H1 (cell line): ENCODE results near the gene KNDC1. TPM values are rescaled to one million over a fixed set of nuclear protein-coding genes. Genes with fewer than 3 reads are reported as not detected.

ENCODE experiments used
- CTCF ChIA-PET: fragments of 300-600 bp; sonication (Branson Sonifier 250); formaldehyde crosslinking; loops from one replicate; lab custom pipeline; 2021; ENCODE audit not compliant: partially characterized antibody; lab: Charles Lee
- POLR2A ChIA-PET: fragments of 300-600 bp; sonication (Branson Sonifier 250); formaldehyde crosslinking; loops from one replicate; lab custom pipeline; 2021; ENCODE audit warnings: inconsistent platforms; ENCODE audit not compliant: partially characterized antibody; lab: Charles Lee
- DNase-seq, 2 experiments: peaks; one replicate each; pipeline versions ENCODE4 v3.0.0 to v3.0.0-alpha.2; 2010 to 2022; ENCODE audit warnings: low spot score in 2 of 2, low read depth in 1 of 2, mixed read lengths in 1 of 2
- FAIRE-seq: peaks from 2 replicates; lab custom pipeline; 2011; peaks lifted over from hg19 to GRCh38; lab: Jason Lieb, UNC
- H2AFZ ChIP-seq: 2 replicates; pipeline ENCODE4 v1.8.1; 2012; ENCODE audit warnings: low read length, inconsistent platforms
- H2AK5ac ChIP-seq: 2 replicates; pipeline ENCODE4 v1.6.1; 2013; ENCODE audit warnings: low read depth, low read length
- H2BK120ac ChIP-seq: replicated peaks from 2 replicates; pipeline ENCODE3; 2013; ENCODE audit warnings: low read depth, low read length, inconsistent platforms
- H2BK12ac ChIP-seq: 2 replicates; pipeline ENCODE4 v1.6.1; 2013; ENCODE audit warnings: low read depth, low read length
- H2BK15ac ChIP-seq: 2 replicates; pipeline ENCODE4 v1.6.1; 2013; ENCODE audit warnings: low read length
- H2BK20ac ChIP-seq: 2 replicates; pipeline ENCODE4 v1.6.1; 2013; ENCODE audit warnings: low read length
- H2BK5ac ChIP-seq: 2 replicates; pipeline ENCODE4 v1.6.1; 2013; ENCODE audit warnings: low read depth, low read length
- H3K14ac ChIP-seq: 2 replicates; pipeline ENCODE4 v1.6.1; 2013; ENCODE audit warnings: inconsistent platforms; ENCODE audit not compliant: insufficient read length
- H3K18ac ChIP-seq: 2 replicates; pipeline ENCODE4 v1.6.1; 2013; ENCODE audit warnings: low read length; ENCODE audit errors: extremely low read depth
- H3K23ac ChIP-seq: 2 replicates; pipeline ENCODE4 v1.6.1; 2013; ENCODE audit warnings: inconsistent platforms; ENCODE audit not compliant: insufficient read length
- H3K23me2 ChIP-seq: 2 replicates; pipeline ENCODE4 v1.6.1; 2013; ENCODE audit warnings: low read depth, low read length
- H3K27ac ChIP-seq: 2 replicates; pipeline ENCODE4 v1.6.1; 2011; ENCODE audit warnings: low read depth, low read length, inconsistent platforms
- H3K27me3 ChIP-seq, 4 experiments: replicated peaks in 1 of 4; 1 replicate in 1 of 4; 2 replicates in 3 of 4; pipeline versions ENCODE4 v1.6.1 to v1.8.1; 2011 to 2013; ENCODE audit warnings: low read length in 3 of 4, mild to moderate bottlenecking in 3 of 4, inconsistent platforms in 2 of 4, mixed read lengths in 2 of 4, moderate library complexity in 1 of 4; ENCODE audit not compliant: control insufficient read depth in 3 of 4, insufficient read depth in 3 of 4; ENCODE audit errors: extremely low read depth in 1 of 4
- H3K36me3 ChIP-seq, 4 experiments: 2 replicates each; pipeline versions ENCODE4 v1.6.1 to v1.8.1; 2011 to 2013; ENCODE audit warnings: mild to moderate bottlenecking in 4 of 4, low read length in 3 of 4, moderate library complexity in 2 of 4, control low read depth in 1 of 4, inconsistent platforms in 1 of 4; ENCODE audit not compliant: insufficient read depth in 4 of 4, control insufficient read depth in 2 of 4
- H3K4ac ChIP-seq: replicated peaks from 2 replicates; pipeline ENCODE3; 2013; ENCODE audit warnings: low read length, low read depth, mixed read lengths, inconsistent platforms; ENCODE audit not compliant: insufficient read length
- H3K4me1 ChIP-seq, 4 experiments: replicated peaks in 1 of 4; 1 replicate in 1 of 4; 2 replicates in 3 of 4; pipeline versions ENCODE4 v1.6.1 to v1.8.1; 2011 to 2013; ENCODE audit warnings: low read length in 3 of 4, inconsistent platforms in 2 of 4, mixed read lengths in 1 of 4; ENCODE audit not compliant: insufficient read depth in 4 of 4, control insufficient read depth in 3 of 4
- H3K4me2 ChIP-seq, 2 experiments: 2 replicates each; pipeline versions ENCODE4 v1.6.1 to v1.8.1; 2011 to 2013; ENCODE audit warnings: low read depth in 2 of 2, low read length in 2 of 2, control low read depth in 1 of 2, inconsistent platforms in 1 of 2, mild to moderate bottlenecking in 1 of 2; ENCODE audit not compliant: insufficient read depth in 1 of 2
- H3K4me3 ChIP-seq, 4 experiments: fragments of 200-600, 300-600 bp in 1 of 4; sonication (generic), shearing (Covaris generic), sonication (Bioruptor Twin) in 1 of 4; 2 replicates each; pipeline versions ENCODE4 v1.5.1 to v1.8.1; 2011 to 2016; ENCODE audit warnings: low read length in 4 of 4, low read depth in 3 of 4, control low read depth in 2 of 4, inconsistent platforms in 2 of 4, mild to moderate bottlenecking in 2 of 4, mixed read lengths in 1 of 4, moderate library complexity in 1 of 4; ENCODE audit not compliant: insufficient read depth in 2 of 4; ENCODE audit errors: extremely low read depth in 1 of 4
- H3K56ac ChIP-seq: replicated peaks from 2 replicates; pipeline ENCODE3; 2013; ENCODE audit warnings: low read depth, mild to moderate bottlenecking, mixed read lengths, low read length, inconsistent platforms; ENCODE audit not compliant: insufficient read length
- H3K79me1 ChIP-seq: 2 replicates; pipeline ENCODE4 v1.6.1; 2013; ENCODE audit warnings: low read depth, low read length, control low read depth
- H3K79me2 ChIP-seq, 2 experiments: 2 replicates each; pipeline versions ENCODE4 v1.6.1 to v1.8.1; 2012 to 2013; ENCODE audit warnings: low read length in 2 of 2, mild to moderate bottlenecking in 2 of 2, inconsistent platforms in 1 of 2; ENCODE audit not compliant: insufficient read depth in 2 of 2, control insufficient read depth in 1 of 2
- H3K9ac ChIP-seq, 4 experiments: replicated peaks in 1 of 4; 1 replicate in 1 of 4; 2 replicates in 3 of 4; pipeline versions ENCODE4 v1.6.1 to v1.8.1; 2011 to 2013; ENCODE audit warnings: low read depth in 3 of 4, low read length in 3 of 4, control low read depth in 2 of 4, mild to moderate bottlenecking in 2 of 4, moderate library complexity in 2 of 4, inconsistent platforms in 1 of 4; ENCODE audit errors: extremely low read depth in 1 of 4
- H3K9me3 ChIP-seq, 2 experiments: 2 replicates each; pipeline versions ENCODE4 v1.6.1 to v1.8.1; 2012 to 2013; ENCODE audit warnings: mild to moderate bottlenecking in 2 of 2, moderate library complexity in 2 of 2, control low read depth in 1 of 2, inconsistent platforms in 1 of 2, low read depth in 1 of 2, low read length in 1 of 2, mixed read lengths in 1 of 2; ENCODE audit not compliant: insufficient read depth in 2 of 2
- H4K20me1 ChIP-seq, 2 experiments: replicated peaks in 1 of 2; 2 replicates each; pipeline versions ENCODE3 to v1.8.1; 2011 to 2013; ENCODE audit warnings: inconsistent platforms in 2 of 2, low read length in 2 of 2, mild to moderate bottlenecking in 1 of 2; ENCODE audit not compliant: insufficient read depth in 2 of 2, control insufficient read depth in 1 of 2
- H4K5ac ChIP-seq: 2 replicates; pipeline ENCODE4 v1.6.1; 2013; ENCODE audit warnings: low read length, low read depth, mixed read lengths, inconsistent platforms; ENCODE audit not compliant: insufficient read length
- H4K8ac ChIP-seq: 2 replicates; pipeline ENCODE4 v1.8.0; 2013; ENCODE audit warnings: mild to moderate bottlenecking, moderate library complexity, low read length, inconsistent platforms; ENCODE audit not compliant: insufficient read depth; ENCODE audit errors: extremely low read depth
- H4K91ac ChIP-seq: replicated peaks from 2 replicates; pipeline ENCODE3; 2013; ENCODE audit warnings: low read length, mixed read lengths, inconsistent platforms; ENCODE audit not compliant: insufficient read length
- GTF2F1 ChIP-seq: IDR thresholded peaks from 2 replicates; pipeline ENCODE4 v1.6.1; 2012; ENCODE audit warnings: low read depth, low read length, improper control_type of control experiment, borderline replicate concordance
- POLR2A ChIP-seq, 2 experiments: IDR thresholded peaks; 1 replicate in 1 of 2; 2 replicates in 1 of 2; pipeline ENCODE4 v1.6.1; 2011; ENCODE audit warnings: low read depth in 2 of 2, low read length in 2 of 2, mild to moderate bottlenecking in 2 of 2; ENCODE audit errors: control extremely low read depth in 1 of 2
- SRF ChIP-seq: IDR thresholded peaks from 2 replicates; pipeline ENCODE4 v1.6.1; 2011; ENCODE audit warnings: mild to moderate bottlenecking, low read depth, low read length, moderate library complexity
- USF2 ChIP-seq: IDR thresholded peaks from 2 replicates; pipeline ENCODE4 v1.6.1; 2011; ENCODE audit warnings: low read length, improper control_type of control experiment
- WGBS, 2 experiments: shearing (Covaris generic) in 1 of 2; methylation state at CpG; one replicate each; pipeline versions ENCODE4 v1.1.6 to v1.1.7; 2013 to 2015; ENCODE audit warnings: low lambda C conversion rate in 2 of 2, mixed read lengths in 2 of 2, inconsistent platforms in 1 of 2, low coverage in 1 of 2, missing lambda C conversion rate in 1 of 2; ENCODE audit not compliant: insufficient replicate concordance in 2 of 2, insufficient coverage in 1 of 2, insufficient read length in 1 of 2; ENCODE audit errors: extremely low coverage in 1 of 2, missing lambda C conversion rate in 1 of 2; 5-methylcytosine and 5-hydroxymethylcytosine counted together
- polyA plus RNA-seq, 7 experiments: library from polyadenylated mRNA; depleted of rRNA in 3 of 7; stranded (reverse) in 5 of 7; unstranded in 2 of 7; fragments of >200 nt in 5 of 7; fragments of 200-250 nt in 2 of 7; gene quantifications; 1 replicate in 5 of 7; 2 replicates in 1 of 7; 4 replicates in 1 of 7; pipeline versions ENCODE4 v1.2.1 to v1.2.3, GENCODE V29; 2011 to 2013; ENCODE audit warnings: missing spikeins in 2 of 7, mixed read lengths in 2 of 7
- total RNA-seq: library from RNA; stranded (reverse); fragmentation: NEBNext Ultra II Directional; extraction: Animal tissue kit (Norgen Biotek cat#: 25700); gene quantifications from 2 replicates; pipeline ENCODE4 v1.2.1, GENCODE V29; 2021

The KNDC1 gene
- total and polyA plus RNA-seq, 2 of the 8 experiments (the other 6 are each of a cell fraction or from before 2014, with no cell fraction given) = 7.5 to 16.7 TPM

- peaks cover 7% of the 10 kb centered on the region; the same call in 1 of the 2 replicates for H3K23me2 ChIP-seq
- H3K27ac ChIP-seq = no peak overlapping the region
- H4K5ac ChIP-seq = no peak overlapping the region
- peaks cover 0 to 5% of the 10 kb centered on the region in 2 experiments for H4K20me1 ChIP-seq
- H3K79me2 ChIP-seq = no peaks in the 10 kb centered on the region
- peaks cover 0 to 2% (median 0%) of the 10 kb centered on the region in 4 experiments; a peak in 1 of 8 replicates for H3K36me3 ChIP-seq
- no peaks in the 10 kb centered on the region; a peak in 1 of 7 replicates for H3K4me1 ChIP-seq
- TF ChIP-seq SRF (no peak), POLR2A (IDR thresholded peaks at IDR 0.05; ENCODE audit: control extremely low read depth in 1 of 2, low read depth in 2 of 2, low read length in 2 of 2) (no peak), USF2 (no peak), GTF2F1 (no peak)
- TF ChIP-seq, all 59 proteins: peak for 0
- peak overlapping the region; percentile 84 for H2BK5ac ChIP-seq
- H3K79me1 ChIP-seq = no peaks in the 10 kb centered on the region
- no peak overlapping the region for H3K14ac ChIP-seq
- WGBS, 2 experiments = 89% methylated on average over 8 of the region's 8 CpGs; no CpG with 5 or more reads in 1 of the 2 experiments
- no peak overlapping the region for H2BK20ac ChIP-seq
- H3K4me3 ChIP-seq = no peak overlapping the region
- peak overlapping the region; percentile 64; the same call in 1 of the 2 replicates for H2BK12ac ChIP-seq
- peak overlapping the region; percentile 46 for H3K56ac ChIP-seq
- DNase-seq = no peak
- no peak overlapping the region for H2BK120ac ChIP-seq
- peak overlapping the region; percentile 81 for H4K91ac ChIP-seq
- ChIA-PET POLR2A (no interaction called here), CTCF (interaction anchor here (1.0 kb wide), 1 partner anchor 68 kb away, joined by 3 read pairs; no protein-coding TSS in a partner anchor)
- no peak overlapping the region for H2AFZ ChIP-seq
- H3K18ac ChIP-seq = no peak overlapping the region
- no peaks in the 10 kb centered on the region; a peak in 1 of 7 replicates for H3K27me3 ChIP-seq
- peaks cover 6 to 11% of the 10 kb centered on the region in 2 experiments; a peak in 3 of 4 replicates for H3K9me3 ChIP-seq
- no peak overlapping the region for H3K4me2 ChIP-seq
- 0 out of 2 replicates have a peak overlapping the region, but pooled peaks have one; percentile 1 for H2BK15ac ChIP-seq
- FAIRE-seq = no peak
- H3K9ac ChIP-seq = no peak overlapping the region; a peak in 1 of 7 replicates
- H2AK5ac ChIP-seq = peak overlapping the region; percentile 87; the same call in 1 of the 2 replicates
- H4K8ac ChIP-seq = no peak overlapping the region
- H3K4ac ChIP-seq = peak overlapping the region; percentile 78
- H3K23ac ChIP-seq = peak overlapping the region; percentile 41
Observed at GRCh38 chr10:133121479-133121878, 38.5 kb upstream of the KNDC1 start.
